Neural cell (in vitro differentiated cells): ENCODE data around the gene CIT. TPM values are rescaled to one million over a fixed set of nuclear protein-coding genes. Genes with fewer than 3 reads are reported as not detected.

Experiments used
- H2AFZ ChIP-seq: fragments of 200-600, 300-800 bp; sonication (generic), shearing (Covaris generic); 2 replicates; pipeline ENCODE4 v1.6.0; 2014; ENCODE audit warnings: low read depth, mild to moderate bottlenecking, antibody characterized with exemption, low read length, moderate library complexity
- H3F3A ChIP-seq: fragments of 200-600 bp; shearing (Covaris generic); 2 replicates; pipeline ENCODE4 v1.6.1; 2016; ENCODE audit warnings: mild to moderate bottlenecking, moderate library complexity, mixed read lengths, antibody characterized with exemption, low read length; ENCODE audit not compliant: insufficient read depth, poor library complexity, severe bottlenecking
- H3K27ac ChIP-seq: fragments of 200-600, 300-800 bp; sonication (generic), shearing (Covaris generic); 2 replicates; pipeline ENCODE4 v1.5.1; 2014; ENCODE audit warnings: mild to moderate bottlenecking, low read length, moderate library complexity
- H3K27me3 ChIP-seq: fragments of 300-800, 200-600 bp; sonication (generic), shearing (Covaris generic); 2 replicates; pipeline ENCODE4 v1.6.0; 2014; ENCODE audit warnings: mild to moderate bottlenecking, low read depth, low read length, moderate library complexity; ENCODE audit not compliant: insufficient read depth
- H3K36me3 ChIP-seq: fragments of 300-800, 200-600 bp; sonication (generic), shearing (Covaris generic); 2 replicates; pipeline ENCODE4 v1.5.1; 2014; ENCODE audit warnings: mild to moderate bottlenecking, antibody characterized with exemption, low read length, moderate library complexity; ENCODE audit not compliant: insufficient read depth
- H3K4me2 ChIP-seq: fragments of 300-800, 200-600 bp; sonication (generic), shearing (Covaris generic); 2 replicates; pipeline ENCODE4 v1.6.0; 2014; ENCODE audit warnings: mild to moderate bottlenecking, low read length
- H3K4me3 ChIP-seq: fragments of 300-800, 200-600 bp; sonication (generic), shearing (Covaris generic); 2 replicates; pipeline ENCODE4 v1.5.1; 2014; ENCODE audit warnings: mild to moderate bottlenecking, low read length, moderate library complexity
- H3K79me2 ChIP-seq: fragments of 200-600 bp; shearing (Covaris generic); replicated peaks from 2 replicates; pipeline ENCODE4 v1.6.0; 2014; ENCODE audit warnings: mild to moderate bottlenecking, low read length, moderate library complexity; ENCODE audit not compliant: insufficient read depth
- H3K9ac ChIP-seq: fragments of 300-800, 200-600 bp; sonication (generic), shearing (Covaris generic); 2 replicates; pipeline ENCODE4 v1.6.1; 2016; ENCODE audit warnings: mild to moderate bottlenecking, low read length, mixed read lengths
- H3K9me2 ChIP-seq: fragments of 200-600 bp; shearing (Covaris generic); 2 replicates; pipeline ENCODE4 v1.6.1; 2016; ENCODE audit warnings: mild to moderate bottlenecking, low read length, mixed read lengths; ENCODE audit not compliant: insufficient read depth
- H3K9me3 ChIP-seq: fragments of 200-600, 300-800 bp; sonication (generic), shearing (Covaris generic); 2 replicates; pipeline ENCODE4 v1.6.1; 2016; ENCODE audit warnings: mild to moderate bottlenecking, mixed run types, low read length, moderate library complexity, mixed read lengths
- H4K20me1 ChIP-seq: fragments of 200-600 bp; shearing (Covaris generic); 2 replicates; pipeline ENCODE4 v1.6.1; 2016; ENCODE audit warnings: mild to moderate bottlenecking, mixed run types; ENCODE audit not compliant: insufficient read depth
- CTCF ChIP-seq: fragments of 450-650 bp; IDR thresholded peaks from 2 replicates; pipeline ENCODE4 v1.5.1; 2014; ENCODE audit warnings: antibody characterized with exemption, mild to moderate bottlenecking, moderate library complexity; ENCODE audit not compliant: poor library complexity, severe bottlenecking
- EP300 ChIP-seq: fragments of 450-650 bp; conservative IDR thresholded peaks from 2 replicates; pipeline ENCODE4 v1.6.1; 2014; ENCODE audit warnings: antibody characterized with exemption, mild to moderate bottlenecking, moderate library complexity; ENCODE audit not compliant: poor library complexity, severe bottlenecking
- EZH2 ChIP-seq: fragments of 200-600, 300-800 bp; shearing (Covaris generic), sonication (generic); IDR thresholded peaks from 2 replicates; pipeline ENCODE4 v1.6.1; 2014; ENCODE audit warnings: antibody characterized with exemption, low read length, borderline replicate concordance, mild to moderate bottlenecking; ENCODE audit not compliant: insufficient read depth, poor library complexity, severe bottlenecking
- MXI1 ChIP-seq: fragments of 450-650 bp; conservative IDR thresholded peaks from 2 replicates; pipeline ENCODE4 v1.6.1; 2014; ENCODE audit warnings: antibody characterized with exemption, mild to moderate bottlenecking; ENCODE audit not compliant: poor library complexity, severe bottlenecking
- POLR2AphosphoS5 ChIP-seq: IDR thresholded peaks from 2 replicates; pipeline ENCODE4 v1.6.1; 2012
- RAD21 ChIP-seq: fragments of 450-650 bp; conservative IDR thresholded peaks from 2 replicates; pipeline ENCODE4 v1.6.1; 2014; ENCODE audit warnings: antibody characterized with exemption, mild to moderate bottlenecking, moderate library complexity
- REST ChIP-seq: IDR thresholded peaks from 2 replicates; pipeline ENCODE4 v1.6.1; 2012; ENCODE audit warnings: borderline replicate concordance
- SMC3 ChIP-seq: fragments of 450-650 bp; conservative IDR thresholded peaks from 2 replicates; pipeline ENCODE4 v1.6.1; 2014; ENCODE audit warnings: antibody characterized with exemption, mild to moderate bottlenecking, moderate library complexity; ENCODE audit not compliant: poor library complexity
- TAF1 ChIP-seq: IDR thresholded peaks from 2 replicates; pipeline ENCODE4 v1.6.1; 2012; ENCODE audit warnings: low read depth
- polyA plus RNA-seq: library from polyadenylated mRNA; depleted of rRNA; stranded (reverse); fragments of >200 nt; gene quantifications from 2 replicates; pipeline ENCODE4 v1.2.3, GENCODE V29; 2014

The CIT gene
- polyA plus RNA-seq, 1 donor from 2014 or later, result 3.3 TPM

- H3K9ac ChIP-seq, result no peak overlapping the region
- H3K9me2 ChIP-seq, result no peaks in the 10 kb centered on the region
- H3K27ac ChIP-seq, result no peak overlapping the region
- H3K36me3 ChIP-seq, result no peaks in the 10 kb centered on the region
- no peak overlapping the region for H2AFZ ChIP-seq
- no peaks in the 10 kb centered on the region for H4K20me1 ChIP-seq
- no peaks in the 10 kb centered on the region for H3K9me3 ChIP-seq
- TF ChIP-seq MXI1 (no peak), EP300 (no peak), POLR2AphosphoS5 (no peak), EZH2 (no peak), CTCF (no peak), TAF1 (no peak), SMC3 (no peak), REST (no peak), RAD21 (no peak)
- no peak overlapping the region for H3K4me3 ChIP-seq
- no peaks in the 10 kb centered on the region for H3F3A ChIP-seq
- H3K27me3 ChIP-seq, result no peaks in the 10 kb centered on the region
- H3K4me2 ChIP-seq, result no peak overlapping the region
- H3K79me2 ChIP-seq, result no peaks in the 10 kb centered on the region
Measured at GRCh38 chr12:119796292-119796691, 80.8 kb downstream of the CIT start.

GRCh38 chr12:119791453-119791852 lies 85.7 kb downstream of the CIT start:
- Histone ChIP-seq H3K79me2 (no peaks in the 10 kb centered on the region), H3K27me3 (no peaks in the 10 kb centered on the region), H3K9ac (no peak overlapping the region), H3K4me2 (no peak overlapping the region), H3K9me2 (no peaks in the 10 kb centered on the region), H3K36me3 (no peaks in the 10 kb centered on the region), H4K20me1 (no peaks in the 10 kb centered on the region), H3K27ac (no peak overlapping the region), H3F3A (no peaks in the 10 kb centered on the region), H2AFZ (no peak overlapping the region), H3K9me3 (no peaks in the 10 kb centered on the region), H3K4me3 (no peak overlapping the region)
- TF ChIP-seq REST (no peak), EP300 (no peak), EZH2 (no peak), MXI1 (no peak), POLR2AphosphoS5 (no peak), CTCF (no peak), SMC3 (no peak), RAD21 (no peak), TAF1 (no peak)
